HEK293T (cell line): ENCODE data around the gene HSPB7.

Experiments
- ARNT ChIP-seq: fragments of 450-650 bp; IDR thresholded peaks from 2 replicates; pipeline ENCODE4 v1.6.1; 2017; ENCODE audit warnings: mild to moderate bottlenecking
- BHLHE40 ChIP-seq: fragments of 450-650 bp; IDR thresholded peaks from 2 replicates; pipeline ENCODE4 v1.6.1; 2016; ENCODE audit warnings: mild to moderate bottlenecking, moderate library complexity, borderline replicate concordance
- CTBP1 ChIP-seq: fragments of 450-650 bp; IDR thresholded peaks from 2 replicates; pipeline ENCODE4 v1.6.1; 2016; ENCODE audit warnings: borderline replicate concordance
- ELF4 ChIP-seq: fragments of 450-650 bp; IDR thresholded peaks from 2 replicates; pipeline ENCODE4 v1.6.1; 2017; ENCODE audit warnings: antibody characterized with exemption
- FOXA1 ChIP-seq: fragments of 450-650 bp; IDR thresholded peaks from 2 replicates; pipeline ENCODE4 v1.6.1; 2016; ENCODE audit warnings: mild to moderate bottlenecking
- FOXK2 ChIP-seq: fragments of 450-650 bp; IDR thresholded peaks from 2 replicates; pipeline ENCODE4 v1.6.1; 2016; ENCODE audit warnings: mild to moderate bottlenecking
- FOXM1 ChIP-seq: fragments of 450-650 bp; IDR thresholded peaks from 2 replicates; pipeline ENCODE4 v1.6.1; 2017; ENCODE audit warnings: mild to moderate bottlenecking, borderline replicate concordance
- HDGF ChIP-seq: fragments of 450-650 bp; IDR thresholded peaks from 2 replicates; pipeline ENCODE4 v1.6.1; 2017; ENCODE audit warnings: antibody characterized with exemption, borderline replicate concordance
- LEF1 ChIP-seq: fragments of 450-650 bp; IDR thresholded peaks from 2 replicates; pipeline ENCODE4 v1.6.1; 2017; ENCODE audit warnings: mild to moderate bottlenecking, borderline replicate concordance
- NFRKB ChIP-seq: fragments of 450-650 bp; IDR thresholded peaks from 2 replicates; pipeline ENCODE4 v1.6.1; 2016; ENCODE audit warnings: mild to moderate bottlenecking, moderate library complexity
- SP1 ChIP-seq: fragments of 450-650 bp; IDR thresholded peaks from 2 replicates; pipeline ENCODE4 v1.6.1; 2017
- ZNF384 ChIP-seq: fragments of 450-650 bp; IDR thresholded peaks from 2 replicates; pipeline ENCODE4 v1.6.1; 2016
- TF ChIP-seq, protein P1 (sequence below): fragments of 450-650 bp; IDR thresholded peaks from 2 replicates; pipeline ENCODE4 v1.6.1; 2016

DNA sequence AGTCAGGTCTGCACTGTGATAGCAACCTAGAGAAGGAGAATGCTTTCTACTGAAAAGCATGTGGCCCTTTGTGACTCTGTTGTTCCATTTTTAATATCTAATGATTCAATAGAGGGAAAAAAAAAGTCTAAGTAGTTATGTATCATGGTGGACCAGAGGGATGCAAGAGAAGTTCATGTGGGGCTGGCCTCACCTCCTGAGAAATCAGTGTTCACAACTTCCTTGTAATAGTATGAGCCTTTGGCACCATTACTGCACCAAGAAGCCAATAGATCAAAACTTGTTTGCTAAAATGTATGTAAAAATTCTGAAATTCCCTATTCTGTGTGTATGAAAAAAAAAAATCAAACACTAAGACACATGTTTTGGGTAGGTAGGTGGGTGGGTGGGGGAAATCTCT lies 46.9 kb downstream of the HSPB7 start:
- no peak for TF ChIP-seq LEF1
- no peak for TF ChIP-seq CTBP1
- no peak for TF ChIP-seq ELF4
- TF ChIP-seq HDGF: no peak
- no peak for TF ChIP-seq SP1
- no peak for TF ChIP-seq NFRKB
- no peak for TF ChIP-seq FOXM1
- TF ChIP-seq FOXK2: no peak
- no peak for TF ChIP-seq FOXA1
- TF ChIP-seq BHLHE40: no peak
- no peak for TF ChIP-seq ARNT
- TF ChIP-seq, protein P1, sequence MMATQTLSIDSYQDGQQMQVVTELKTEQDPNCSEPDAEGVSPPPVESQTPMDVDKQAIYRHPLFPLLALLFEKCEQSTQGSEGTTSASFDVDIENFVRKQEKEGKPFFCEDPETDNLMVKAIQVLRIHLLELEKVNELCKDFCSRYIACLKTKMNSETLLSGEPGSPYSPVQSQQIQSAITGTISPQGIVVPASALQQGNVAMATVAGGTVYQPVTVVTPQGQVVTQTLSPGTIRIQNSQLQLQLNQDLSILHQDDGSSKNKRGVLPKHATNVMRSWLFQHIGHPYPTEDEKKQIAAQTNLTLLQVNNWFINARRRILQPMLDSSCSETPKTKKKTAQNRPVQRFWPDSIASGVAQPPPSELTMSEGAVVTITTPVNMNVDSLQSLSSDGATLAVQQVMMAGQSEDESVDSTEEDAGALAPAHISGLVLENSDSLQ: no peak
- no peak for TF ChIP-seq ZNF384
